Ectodermal cell (in vitro differentiated cells): ENCODE results near the gene RPAP2.

ENCODE experiments used
- H3K27ac ChIP-seq: 2 replicates; pipeline ENCODE4 v1.7.0; 2013; ENCODE audit warnings: mild to moderate bottlenecking, low read depth, low read length; ENCODE audit not compliant: insufficient read depth, poor library complexity, severe bottlenecking
- H3K27me3 ChIP-seq: 2 replicates; pipeline ENCODE4 v1.7.0; 2013; ENCODE audit warnings: mild to moderate bottlenecking, low read length; ENCODE audit not compliant: insufficient read depth, control insufficient read depth, poor library complexity, severe bottlenecking
- H3K36me3 ChIP-seq: one replicate; pipeline ENCODE4 v1.7.0; 2013; ENCODE audit warnings: low read length; ENCODE audit not compliant: control insufficient read depth, insufficient read depth
- H3K4me1 ChIP-seq: one replicate; pipeline ENCODE4 v1.7.0; 2013; ENCODE audit warnings: low read length; ENCODE audit not compliant: control insufficient read depth, insufficient read depth
- H3K4me3 ChIP-seq: 2 replicates; pipeline ENCODE4 v1.7.0; 2013; ENCODE audit warnings: low read depth, low read length, control low read depth; ENCODE audit not compliant: insufficient read depth
- H3K9me3 ChIP-seq: 2 replicates; pipeline ENCODE4 v1.7.0; 2013; ENCODE audit warnings: mild to moderate bottlenecking, low read length, moderate library complexity; ENCODE audit not compliant: control insufficient read depth
- WGBS, 2 experiments: methylation state at CpG; one replicate each; pipeline ENCODE4 v1.1.7; 2013; ENCODE audit warnings: missing lambda C conversion rate in 2 of 2; 5-methylcytosine and 5-hydroxymethylcytosine counted together

The RPAP2 gene

DNA sequence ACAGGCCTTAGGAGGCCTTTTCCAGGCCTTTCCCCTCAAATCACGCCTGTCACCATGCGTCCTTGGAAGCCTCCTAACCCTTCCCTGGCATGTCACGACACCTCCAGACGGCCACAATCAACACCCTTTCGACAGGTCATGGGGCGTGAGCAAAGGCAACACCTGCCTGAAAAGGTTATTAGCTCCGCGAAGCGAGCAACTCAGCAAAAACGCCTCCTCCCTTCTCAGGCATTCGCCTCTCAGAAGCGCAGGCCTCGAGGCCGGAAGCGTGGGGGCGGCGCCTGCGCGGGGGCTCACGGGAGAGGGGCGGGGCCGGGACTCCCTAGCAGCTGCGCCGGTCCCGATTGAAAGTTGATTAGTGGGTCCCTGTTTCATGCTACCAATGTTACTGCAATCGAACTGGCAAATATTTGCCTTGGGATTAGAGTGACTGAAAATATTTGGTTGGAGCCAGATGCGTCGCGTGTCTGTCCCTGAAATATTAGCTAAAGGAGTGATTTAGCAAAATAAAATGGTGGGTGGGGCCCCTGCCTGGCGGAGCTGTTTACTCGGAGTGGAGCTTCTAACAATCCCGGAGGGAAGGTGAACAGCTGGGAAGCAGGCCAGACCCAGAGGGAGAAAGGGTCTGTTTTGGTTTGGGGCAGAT is 143.0 kb downstream of the RPAP2 start:
- Histone ChIP-seq H3K4me3 (no peak overlapping the region), H3K4me1 (peaks cover 8% of the 10 kb centered on the region)
- 77 to 80% methylated on average over 32 of the region's 32 CpGs for WGBS, 2 experiments

DNA sequence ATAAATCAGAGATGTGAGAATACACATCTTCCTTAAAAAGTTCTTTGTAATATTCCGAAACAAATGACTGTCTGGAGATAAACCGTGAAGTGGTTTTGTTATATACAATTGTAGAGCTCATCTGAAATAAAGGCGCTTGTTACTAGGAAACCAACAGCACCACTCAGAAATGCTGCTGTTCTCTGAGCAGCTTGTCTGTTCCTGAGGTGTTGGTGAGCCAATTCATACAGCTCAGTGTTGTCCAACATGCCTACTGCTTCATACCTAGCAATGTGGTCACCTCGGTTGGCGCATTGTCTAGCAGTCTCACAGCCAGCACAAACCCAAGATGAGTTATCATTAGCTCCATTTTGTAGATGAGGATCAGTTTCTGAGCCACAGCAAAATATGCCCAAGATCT is 143.5 kb downstream of the RPAP2 start:
- Histone ChIP-seq H3K9me3 (no peaks in the 10 kb centered on the region), H3K27ac (no peak overlapping the region)

More for the DNA sequence above, 143.0 kb downstream of the RPAP2 start:
- H3K27ac ChIP-seq: no peak overlapping the region
- H3K27me3 ChIP-seq: no peaks in the 10 kb centered on the region
- H3K9me3 ChIP-seq: no peaks in the 10 kb centered on the region
- no peaks in the 10 kb centered on the region for H3K36me3 ChIP-seq

DNA sequence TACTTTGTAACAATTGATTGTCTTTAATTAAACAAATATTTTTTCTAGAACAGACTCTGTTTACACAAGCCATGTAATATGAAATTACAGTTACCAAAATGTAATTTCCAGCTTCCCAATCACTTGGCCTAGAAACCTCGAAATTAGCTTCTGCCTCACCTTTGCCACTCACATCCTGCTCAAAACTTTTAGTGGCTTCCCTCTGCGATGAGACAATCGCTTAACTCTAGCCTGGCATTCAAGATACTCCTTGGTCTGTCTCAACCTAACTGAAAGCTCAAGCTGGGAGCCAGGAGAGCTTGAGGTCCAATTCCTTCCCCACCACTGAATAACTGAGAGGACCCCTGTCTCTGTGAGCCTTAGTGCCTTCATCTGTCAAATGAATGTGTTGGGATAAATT is 145.0 kb downstream of the RPAP2 start:
- no peak overlapping the region for H3K27ac ChIP-seq
- no peaks in the 10 kb centered on the region for H3K9me3 ChIP-seq
- 92 to 96% methylated on average over 3 of the region's 3 CpGs for WGBS, 2 experiments
- peaks cover 12% of the 10 kb centered on the region for H3K4me1 ChIP-seq
- no peak overlapping the region for H3K4me3 ChIP-seq
- H3K36me3 ChIP-seq: no peaks in the 10 kb centered on the region
- no peaks in the 10 kb centered on the region for H3K27me3 ChIP-seq

More for the DNA sequence above, 143.5 kb downstream of the RPAP2 start:
- 95 to 98% methylated on average over 5 of the region's 5 CpGs for WGBS, 2 experiments
- H3K4me1 ChIP-seq: peaks cover 12% of the 10 kb centered on the region
- H3K4me3 ChIP-seq: no peak overlapping the region
- H3K27me3 ChIP-seq: no peaks in the 10 kb centered on the region
- no peaks in the 10 kb centered on the region for H3K36me3 ChIP-seq

DNA sequence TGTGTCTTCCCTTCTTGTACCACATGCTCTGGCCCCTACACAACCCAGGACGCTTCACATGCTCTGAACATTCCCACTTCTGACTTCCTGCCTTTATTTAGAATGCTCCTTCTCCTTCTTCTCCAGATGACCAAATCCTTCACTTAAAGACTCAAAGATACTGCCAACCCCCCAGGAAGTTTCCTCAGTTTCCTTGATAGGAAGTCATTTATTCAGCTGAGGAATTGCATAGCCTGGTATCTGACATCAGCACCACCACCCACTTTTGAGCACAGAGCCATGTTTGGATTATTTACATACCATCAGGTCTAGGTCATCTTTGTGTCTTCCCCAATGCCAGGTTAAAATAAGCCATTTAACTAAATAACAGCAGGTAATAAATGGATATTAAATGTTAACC is 145.5 kb downstream of the RPAP2 start:
- Histone ChIP-seq H3K27me3 (no peaks in the 10 kb centered on the region), H3K4me3 (no peak overlapping the region), H3K27ac (no peak overlapping the region), H3K4me1 (peaks cover 12% of the 10 kb centered on the region), H3K36me3 (no peaks in the 10 kb centered on the region), H3K9me3 (no peaks in the 10 kb centered on the region)
- WGBS, 2 experiments: 92 to 95% methylated on average over 1 of the region's 1 CpG

DNA sequence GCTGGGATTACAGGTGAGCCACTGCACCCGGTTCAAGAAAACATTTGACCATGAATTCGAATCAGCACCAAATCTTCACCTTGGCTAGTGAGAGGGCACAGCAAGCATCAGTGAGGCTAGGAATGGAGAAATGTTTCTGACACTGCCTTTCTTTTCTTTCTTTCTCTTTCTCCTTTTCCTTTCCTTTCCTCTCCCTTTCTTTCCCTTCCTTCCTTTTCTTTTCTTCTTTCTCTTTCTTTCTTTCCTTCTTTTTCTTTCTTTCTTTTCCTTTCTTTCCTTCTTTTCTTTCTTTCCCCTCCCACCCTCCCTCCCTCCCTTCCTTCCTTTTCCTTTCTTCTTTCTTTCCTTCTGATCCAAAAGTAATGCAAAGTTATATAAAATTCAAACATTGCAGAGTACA is 147.0 kb downstream of the RPAP2 start:
- Histone ChIP-seq H3K27me3 (no peaks in the 10 kb centered on the region), H3K4me1 (peaks cover 12% of the 10 kb centered on the region), H3K36me3 (no peaks in the 10 kb centered on the region), H3K27ac (no peak overlapping the region), H3K9me3 (no peaks in the 10 kb centered on the region), H3K4me3 (no peak overlapping the region)
- WGBS, 2 experiments: 90 to 97% methylated on average over 2 of the region's 2 CpGs

DNA sequence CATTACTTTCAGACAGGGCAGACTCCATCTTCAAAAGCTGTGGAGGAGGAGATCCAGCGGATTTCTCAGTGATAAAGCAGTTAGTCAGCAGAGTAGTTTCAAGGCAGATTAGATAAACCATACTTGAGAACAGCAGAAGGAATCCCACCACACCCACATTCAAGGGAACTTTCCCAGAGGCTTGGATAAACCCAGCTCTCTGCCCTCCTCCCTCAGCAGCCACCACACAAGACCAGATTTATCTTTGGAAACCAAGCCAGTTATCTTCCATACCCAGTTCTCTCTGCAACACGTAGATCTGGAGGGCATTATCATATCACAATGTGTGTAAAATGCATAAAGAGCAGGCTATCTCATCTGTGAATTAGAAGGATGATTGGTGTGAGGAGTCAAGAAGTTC is 147.7 kb downstream of the RPAP2 start:
- H3K36me3 ChIP-seq: no peaks in the 10 kb centered on the region
- no peak overlapping the region for H3K4me3 ChIP-seq
- peaks cover 12% of the 10 kb centered on the region for H3K4me1 ChIP-seq
- no peaks in the 10 kb centered on the region for H3K27me3 ChIP-seq
- no peak overlapping the region for H3K27ac ChIP-seq
- no peaks in the 10 kb centered on the region for H3K9me3 ChIP-seq
- 90 to 93% methylated on average over 2 of the region's 2 CpGs for WGBS, 2 experiments

DNA sequence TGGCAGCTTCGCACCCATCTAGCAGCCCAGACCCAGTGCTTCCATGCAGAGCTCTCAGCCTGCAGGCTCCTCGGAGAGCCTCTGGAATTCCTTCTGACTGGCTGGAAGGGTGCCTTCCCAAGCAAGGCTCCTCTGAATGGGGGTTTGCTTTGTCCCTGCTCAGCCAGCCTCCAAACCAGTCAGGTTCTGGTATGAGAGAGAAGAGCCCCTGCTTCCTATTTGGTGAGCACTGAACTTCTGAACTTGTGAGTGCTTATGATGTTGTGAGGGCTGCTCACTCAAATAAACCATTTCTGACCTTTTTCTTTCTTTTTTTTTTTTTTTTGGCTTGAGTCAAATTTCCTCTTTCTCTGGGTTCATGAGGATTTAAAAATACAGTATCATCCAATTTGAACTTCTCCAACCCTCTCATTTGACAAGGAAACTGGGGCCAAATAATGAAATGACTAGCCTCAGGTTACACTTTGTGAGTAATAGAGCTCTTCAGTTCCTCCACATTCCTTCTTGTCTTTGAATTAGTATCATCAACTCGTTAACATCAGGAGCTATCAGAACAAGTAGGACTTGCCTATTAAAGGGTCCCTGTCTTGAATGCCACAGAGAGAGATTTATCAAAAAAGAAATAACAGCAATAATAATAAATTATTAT is 148.3 kb downstream of the RPAP2 start:
- no peaks in the 10 kb centered on the region for H3K9me3 ChIP-seq
- no peaks in the 10 kb centered on the region for H3K36me3 ChIP-seq
- H3K4me3 ChIP-seq: no peak overlapping the region
- 68 to 70% methylated on average over 2 to 3 of the region's 3 CpGs for WGBS, 2 experiments
- H3K4me1 ChIP-seq: peaks cover 8% of the 10 kb centered on the region
- no peak overlapping the region for H3K27ac ChIP-seq
- no peaks in the 10 kb centered on the region for H3K27me3 ChIP-seq

DNA sequence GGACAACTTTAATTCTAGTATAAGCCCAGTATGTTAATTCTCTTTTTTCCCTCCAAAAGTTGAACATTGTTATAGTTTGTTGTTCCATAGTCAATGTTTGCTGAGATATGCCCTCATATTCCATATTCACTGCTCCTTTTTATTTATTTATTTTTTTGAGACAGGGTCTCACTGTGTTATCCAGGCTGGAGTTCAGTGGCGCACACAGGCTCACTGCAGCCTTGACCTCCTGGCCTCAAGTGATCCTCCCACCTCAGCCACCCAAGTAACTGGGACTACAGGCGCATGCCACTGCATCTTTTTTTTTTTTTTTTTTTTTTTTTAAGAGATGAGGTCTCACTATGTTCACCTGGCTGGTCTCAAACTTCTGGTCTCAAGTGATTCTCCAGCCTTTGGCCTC is 149.1 kb downstream of the RPAP2 start:
- 94 to 100% methylated on average over 2 of the region's 2 CpGs for WGBS, 2 experiments
- H3K4me1 ChIP-seq: peaks cover 8% of the 10 kb centered on the region
- H3K9me3 ChIP-seq: no peaks in the 10 kb centered on the region
- no peaks in the 10 kb centered on the region for H3K36me3 ChIP-seq
- no peak overlapping the region for H3K27ac ChIP-seq
- no peaks in the 10 kb centered on the region for H3K27me3 ChIP-seq
- H3K4me3 ChIP-seq: no peak overlapping the region
